ENCODE results near the gene ALG12.

GRCh38 chr22:49893025-49893424 lies 25.2 kb downstream of the ALG12 start:
- TF ChIP-seq CTCF (IDR thresholded peaks at IDR 0.05; ENCODE audit: poor library complexity, severe bottlenecking) (no peak), EZH2 (IDR thresholded peaks at IDR 0.05; ENCODE audit: borderline replicate concordance, insufficient read depth, low read length, poor library complexity, severe bottlenecking) (no peak), REST (IDR thresholded peaks at IDR 0.05; ENCODE audit: borderline replicate concordance) (no peak), MXI1 (conservative IDR thresholded peaks at IDR 0.05; ENCODE audit: poor library complexity, severe bottlenecking) (no peak)

Measured in neural cell (in vitro differentiated cells).